Body of pancreas (tissue), 4 donors: ENCODE results near the gene FREY1. TPM values are rescaled to one million over a fixed set of nuclear protein-coding genes. Genes with fewer than 3 reads are reported as not detected.

Source experiments
- ATAC-seq: fragments of 150-250 bp; one replicate; pipeline ENCODE4 v1.9.1; 2016
- DNase-seq, 4 donors: peaks; one replicate each; pipeline ENCODE4 v3.0.0-alpha.2; 2019
- H3K27ac ChIP-seq, 4 donors: fragments of 200-600 bp; sonication (generic); 1 replicate in 3 of 4; 2 replicates in 1 of 4; pipeline versions ENCODE4 v1.5.1 to v1.6.1; 2016 to 2019; ENCODE audit warnings: mild to moderate bottlenecking in 1 of 4, mixed read lengths in 1 of 4, moderate library complexity in 1 of 4
- H3K27me3 ChIP-seq, 2 donors: fragments of 200-600 bp; sonication (generic); one replicate each; pipeline ENCODE4 v1.6.0; 2016; ENCODE audit warnings: mild to moderate bottlenecking in 1 of 2
- H3K36me3 ChIP-seq, 2 donors: fragments of 200-600 bp; sonication (generic); replicated peaks in 1 of 2; 2 replicates each; pipeline ENCODE4 v1.5.1; 2016; ENCODE audit warnings: low read depth in 2 of 2; ENCODE audit not compliant: insufficient read depth in 1 of 2
- H3K4me1 ChIP-seq: fragments of 200-600 bp; sonication (generic); one replicate; pipeline ENCODE4 v1.6.0; 2016
- H3K4me3 ChIP-seq, 2 donors: fragments of 200-600 bp; sonication (generic); 1 replicate in 1 of 2; 2 replicates in 1 of 2; pipeline ENCODE4 v1.5.1; 2016 to 2019
- H3K9me3 ChIP-seq, 3 donors: fragments of 200-600 bp; sonication (generic); 1 replicate in 2 of 3; 2 replicates in 1 of 3; pipeline ENCODE4 v1.5.1; 2016
- CTCF ChIP-seq, 7 experiments: fragments of 450-650 bp in 4 of 7; fragments of 200-600 bp in 3 of 7; sonication (generic) in 3 of 7; IDR thresholded peaks; one replicate each; pipeline ENCODE4 v1.5.1; 2016 to 2019; ENCODE audit warnings: antibody characterized with exemption in 7 of 7
- POLR2A ChIP-seq, 3 donors: fragments of 450-650 bp; IDR thresholded peaks; one replicate each; pipeline ENCODE4 v1.6.1; 2016; ENCODE audit warnings: antibody characterized with exemption in 3 of 3, mild to moderate bottlenecking in 2 of 3
- WGBS, 2 donors: methylation state at CpG; one replicate each; pipeline ENCODE4 v1.1.5; 2017; 5-methylcytosine and 5-hydroxymethylcytosine counted together
- intact Hi-C: fragments of 100-400 bp; cut with DNase I; formaldehyde crosslinking; loops from one replicate; pipeline ENCODE4 v1.15.1; 2023
- total RNA-seq, 2 donors: library from RNA; depleted of rRNA; stranded (reverse); fragments of >200 nt; gene quantifications; one replicate each; pipeline ENCODE4 v1.1.0, GENCODE V29; 2016

FREY1 gene
- total RNA-seq, 2 donors from 2014 or later, result 2.3 to 8.2 TPM

- WGBS, 2 donors, result 82 to 90% methylated on average over 6 to 15 of the region's 15 CpGs
- no peak overlapping the region for H3K4me3 ChIP-seq
- intact Hi-C loops, result no loop called here
- peaks cover 0 to 16% of the 10 kb centered on the region in 2 donors for H3K36me3 ChIP-seq
- no peaks in the 10 kb centered on the region for H3K27me3 ChIP-seq
- ATAC-seq (no peak), DNase-seq (no peak)
- no peak overlapping the region for H3K27ac ChIP-seq
- H3K9me3 ChIP-seq, result no peaks in the 10 kb centered on the region
- TF ChIP-seq POLR2A (IDR thresholded peaks at IDR 0.05) (no peak), CTCF (IDR thresholded peaks at IDR 0.05) (no peak)
- peaks cover 8% of the 10 kb centered on the region for H3K4me1 ChIP-seq
These were observed 26.1 kb downstream of the FREY1 start for GRCh38 chr11:45880772-45881570.

GRCh38 chr11:45879803-45880686 is 27.0 kb downstream of the FREY1 start:
- Histone ChIP-seq H3K27me3 (no peaks in the 10 kb centered on the region), H3K9me3 (no peaks in the 10 kb centered on the region), H3K4me1 (peaks cover 2% of the 10 kb centered on the region), H3K27ac (no peak overlapping the region), H3K4me3 (no peak overlapping the region), H3K36me3 (peaks cover 0 to 17% of the 10 kb centered on the region in 2 donors)
- intact Hi-C loops, result loop anchor here (10.0 kb wide), 1 partner anchor 125 kb away; no protein-coding TSS in a partner anchor
- DNase-seq, result no peak
- no peak for ATAC-seq
- WGBS, 2 donors, result 88 to 96% methylated on average over 7 of the region's 7 CpGs
- TF ChIP-seq POLR2A (IDR thresholded peaks at IDR 0.05) (no peak), CTCF (IDR thresholded peaks at IDR 0.05) (no peak)

- Histone ChIP-seq H3K9me3 (no peaks in the 10 kb centered on the region), H3K4me3 (no peak overlapping the region), H3K27ac (no peak overlapping the region), H3K36me3 (peaks cover 0 to 19% of the 10 kb centered on the region in 2 donors), H3K27me3 (no peaks in the 10 kb centered on the region), H3K4me1 (no peaks in the 10 kb centered on the region)
- TF ChIP-seq CTCF (IDR thresholded peaks at IDR 0.05) (no peak), POLR2A (IDR thresholded peaks at IDR 0.05) (no peak)
- WGBS, 2 donors, result 60 to 84% methylated on average over 3 of the region's 3 CpGs
- intact Hi-C loops, result loop anchor here (10.0 kb wide), 1 partner anchor 127 kb away; no protein-coding TSS in a partner anchor
- DNase-seq (no peak), ATAC-seq (no peak)
These were observed 29.2 kb downstream of the FREY1 start for GRCh38 chr11:45877845-45878244.

- WGBS, 2 donors, result 85 to 87% methylated on average over 8 of the region's 8 CpGs
- peaks cover 0 to 19% of the 10 kb centered on the region in 2 donors for H3K36me3 ChIP-seq
These were observed 29.9 kb downstream of the FREY1 start for GRCh38 chr11:45877221-45877620.

More at GRCh38 chr11:45877221-45877620, 29.9 kb downstream of the FREY1 start:
- no peaks in the 10 kb centered on the region for H3K4me1 ChIP-seq
- intact Hi-C loops, result loop anchor here (10.0 kb wide), 1 partner anchor 128 kb away; no protein-coding TSS in a partner anchor
- DNase-seq (no peak), ATAC-seq (no peak)
- no peak overlapping the region for H3K4me3 ChIP-seq
- H3K9me3 ChIP-seq, result no peaks in the 10 kb centered on the region
- no peaks in the 10 kb centered on the region for H3K27me3 ChIP-seq
- no peak overlapping the region for H3K27ac ChIP-seq
- TF ChIP-seq POLR2A (IDR thresholded peaks at IDR 0.05) (no peak), CTCF (IDR thresholded peaks at IDR 0.05) (no peak)
